Neural progenitor cell (in vitro differentiated cells): ENCODE data around the gene EBP. TPM values are rescaled to one million over a fixed set of nuclear protein-coding genes. Genes with fewer than 3 reads are reported as not detected.

ENCODE experiments used
- DNase-seq: peaks from one replicate; pipeline ENCODE4 v3.0.0-alpha.2; 2016; ENCODE audit warnings: low spot score
- H2AFZ ChIP-seq: fragments of 200-600 bp; sonication (generic); replicated peaks from 2 replicates; pipeline ENCODE4 v1.6.1; 2016; ENCODE audit warnings: antibody characterized with exemption
- H3F3A ChIP-seq: fragments of 200-600 bp; sonication (generic); 2 replicates; pipeline ENCODE4 v1.6.1; 2016; ENCODE audit warnings: antibody characterized with exemption, low read depth
- H3K27ac ChIP-seq: fragments of 200-600 bp; sonication (generic); 2 replicates; pipeline ENCODE4 v1.5.1; 2016; ENCODE audit warnings: mild to moderate bottlenecking
- H3K27me3 ChIP-seq: fragments of 200-600 bp; sonication (generic); 2 replicates; pipeline ENCODE4 v1.6.1; 2016; ENCODE audit warnings: mild to moderate bottlenecking, moderate library complexity
- H3K36me3 ChIP-seq: fragments of 200-600 bp; sonication (generic); 2 replicates; pipeline ENCODE4 v1.5.1; 2016
- H3K4me1 ChIP-seq: fragments of 200-600 bp; sonication (generic); 2 replicates; pipeline ENCODE4 v1.6.1; 2016; ENCODE audit warnings: mixed run types
- H3K4me2 ChIP-seq: fragments of 200-600 bp; sonication (generic); 2 replicates; pipeline ENCODE4 v1.6.1; 2016
- H3K4me3 ChIP-seq: fragments of 200-600 bp; sonication (generic); 2 replicates; pipeline ENCODE4 v1.5.1; 2016
- H3K79me2 ChIP-seq: fragments of 200-600 bp; sonication (generic); 2 replicates; pipeline ENCODE4 v1.6.1; 2016; ENCODE audit warnings: low read depth
- H3K9ac ChIP-seq: fragments of 200-600 bp; sonication (generic); 2 replicates; pipeline ENCODE4 v1.6.1; 2016
- H3K9me3 ChIP-seq: fragments of 200-600 bp; sonication (generic); 2 replicates; pipeline ENCODE4 v1.5.1; 2016; ENCODE audit warnings: low read depth
- H4K20me1 ChIP-seq: fragments of 200-600 bp; sonication (generic); 2 replicates; pipeline ENCODE4 v1.6.1; 2016; ENCODE audit warnings: low read depth
- H3K27ac Mint-ChIP-seq: 3 replicates; pipeline ENCODE4 v1.8.0; 2021; ENCODE audit warnings: mixed read lengths
- H3K27me3 Mint-ChIP-seq: 2 replicates; pipeline ENCODE4 v1.8.0; 2022; ENCODE audit warnings: low read depth, mild to moderate bottlenecking, inconsistent platforms, moderate library complexity, mixed read lengths; ENCODE audit not compliant: insufficient read depth
- H3K36me3 Mint-ChIP-seq: 3 replicates; pipeline ENCODE4 v1.8.0; 2021; ENCODE audit warnings: mixed read lengths
- H3K4me1 Mint-ChIP-seq: 3 replicates; pipeline ENCODE4 v1.8.0; 2021; ENCODE audit warnings: mixed read lengths
- H3K4me3 Mint-ChIP-seq: 3 replicates; pipeline ENCODE4 v1.8.0; 2021; ENCODE audit warnings: mild to moderate bottlenecking, moderate library complexity, mixed read lengths
- H3K9me3 Mint-ChIP-seq: 3 replicates; pipeline ENCODE4 v1.8.0; 2020; ENCODE audit warnings: mixed read lengths
- CTCF ChIP-seq: fragments of 200-600 bp; sonication (generic); IDR thresholded peaks from 2 replicates; pipeline ENCODE4 v1.5.1; 2017; ENCODE audit warnings: antibody characterized with exemption, mild to moderate bottlenecking
- EZH2 ChIP-seq: fragments of 200-600 bp; sonication (generic); IDR thresholded peaks from 2 replicates; pipeline ENCODE4 v1.6.1; 2017; ENCODE audit warnings: antibody characterized with exemption, mild to moderate bottlenecking, moderate library complexity
- EZH2phosphoT487 ChIP-seq: fragments of 200-600 bp; sonication (generic); IDR thresholded peaks from 2 replicates; pipeline ENCODE4 v1.6.1; 2017; ENCODE audit warnings: antibody characterized with exemption
- total RNA-seq: library from RNA; depleted of rRNA; stranded (reverse); fragments of >200 nt; gene quantifications from 2 replicates; pipeline ENCODE4 v1.2.3, GENCODE V29; 2015; ENCODE audit warnings: low replicate concordance

The EBP gene
- total RNA-seq, 1 donor from 2014 or later = 74.6 TPM

- Histone ChIP-seq H4K20me1 (no peaks in the 10 kb centered on the region), H3K79me2 (no peaks in the 10 kb centered on the region), H3K9me3 (no peaks in the 10 kb centered on the region), H3K9ac (no peak overlapping the region), H3K4me3 (no peak overlapping the region), H3K4me2 (no peak overlapping the region), H3F3A (no peaks in the 10 kb centered on the region), H3K27me3 (no peaks in the 10 kb centered on the region), H3K4me1 (no peaks in the 10 kb centered on the region), H2AFZ (no peak overlapping the region), H3K27ac (no peak overlapping the region), H3K36me3 (no peaks in the 10 kb centered on the region)
- DNase-seq = no peak
- H3K4me1 Mint-ChIP-seq = peaks cover 11% of the 10 kb centered on the region
- no peak overlapping the region for H3K4me3 Mint-ChIP-seq
- peaks cover 26% of the 10 kb centered on the region for H3K9me3 Mint-ChIP-seq
- no peak overlapping the region for H3K27ac Mint-ChIP-seq
- peaks cover 6% of the 10 kb centered on the region for H3K27me3 Mint-ChIP-seq
- TF ChIP-seq CTCF = no peak
- no peak for TF ChIP-seq EZH2
- no peak for TF ChIP-seq EZH2phosphoT487
- peaks cover 9% of the 10 kb centered on the region for H3K36me3 Mint-ChIP-seq
Measured at GRCh38 chrX:48513670-48514069, 7.9 kb upstream of the EBP start.

GRCh38 chrX:48514126-48514806 lies 7.3 kb upstream of the EBP start:
- Histone ChIP-seq H4K20me1 (no peaks in the 10 kb centered on the region), H3F3A (no peaks in the 10 kb centered on the region), H3K9me3 (no peaks in the 10 kb centered on the region), H3K36me3 (no peaks in the 10 kb centered on the region), H2AFZ (no peak overlapping the region), H3K4me3 (no peak overlapping the region), H3K4me2 (no peak overlapping the region), H3K27ac (no peak overlapping the region), H3K9ac (no peak overlapping the region), H3K79me2 (no peaks in the 10 kb centered on the region), H3K4me1 (no peaks in the 10 kb centered on the region), H3K27me3 (no peaks in the 10 kb centered on the region)
- no peak for DNase-seq
- Mint-ChIP-seq H3K36me3 (peaks cover 9% of the 10 kb centered on the region), H3K27me3 (peaks cover 6% of the 10 kb centered on the region), H3K9me3 (peaks cover 25% of the 10 kb centered on the region), H3K4me1 (peaks cover 11% of the 10 kb centered on the region), H3K4me3 (no peak overlapping the region), H3K27ac (no peak overlapping the region)
- no peak for TF ChIP-seq EZH2phosphoT487
- TF ChIP-seq CTCF = no peak
- TF ChIP-seq EZH2 = no peak

GRCh38 chrX:48514868-48515460 lies 6.6 kb upstream of the EBP start:
- Histone ChIP-seq H3K4me2 (no peak overlapping the region), H3K79me2 (no peaks in the 10 kb centered on the region), H3F3A (no peaks in the 10 kb centered on the region), H3K27ac (no peak overlapping the region), H2AFZ (no peak overlapping the region), H3K36me3 (no peaks in the 10 kb centered on the region), H3K27me3 (no peaks in the 10 kb centered on the region), H4K20me1 (no peaks in the 10 kb centered on the region), H3K4me3 (no peak overlapping the region), H3K9me3 (no peaks in the 10 kb centered on the region), H3K4me1 (no peaks in the 10 kb centered on the region), H3K9ac (no peak overlapping the region)
- Mint-ChIP-seq H3K9me3 (peaks cover 20% of the 10 kb centered on the region), H3K4me3 (no peak overlapping the region), H3K27me3 (peaks cover 6% of the 10 kb centered on the region), H3K36me3 (peaks cover 9% of the 10 kb centered on the region), H3K27ac (no peak overlapping the region), H3K4me1 (peaks cover 4% of the 10 kb centered on the region)
- DNase-seq = no peak
- no peak for TF ChIP-seq EZH2phosphoT487
- TF ChIP-seq EZH2 = no peak
- TF ChIP-seq CTCF = no peak
